HG02970 (cell line): ENCODE measurements around the gene ANAPC7.
A peak's percentile ranks its signal among the peaks of the same experiment; 100 is the strongest.
"Not testable (repeated sequence)": the region's sequence is repeated elsewhere in the genome, so short reads cannot be mapped to it uniquely, and the experiment has no call there.

ENCODE experiments used
- ATAC-seq: cut with Tn5 transposase; IDR thresholded peaks from one replicate; pipeline ENCODE4 v1.9.1; 2021; ENCODE audit warnings: mild to moderate bottlenecking, moderate library complexity, moderate number of reproducible peaks; ENCODE audit not compliant: unreplicated experiment, low FRiP score

ANAPC7 gene

DNA sequence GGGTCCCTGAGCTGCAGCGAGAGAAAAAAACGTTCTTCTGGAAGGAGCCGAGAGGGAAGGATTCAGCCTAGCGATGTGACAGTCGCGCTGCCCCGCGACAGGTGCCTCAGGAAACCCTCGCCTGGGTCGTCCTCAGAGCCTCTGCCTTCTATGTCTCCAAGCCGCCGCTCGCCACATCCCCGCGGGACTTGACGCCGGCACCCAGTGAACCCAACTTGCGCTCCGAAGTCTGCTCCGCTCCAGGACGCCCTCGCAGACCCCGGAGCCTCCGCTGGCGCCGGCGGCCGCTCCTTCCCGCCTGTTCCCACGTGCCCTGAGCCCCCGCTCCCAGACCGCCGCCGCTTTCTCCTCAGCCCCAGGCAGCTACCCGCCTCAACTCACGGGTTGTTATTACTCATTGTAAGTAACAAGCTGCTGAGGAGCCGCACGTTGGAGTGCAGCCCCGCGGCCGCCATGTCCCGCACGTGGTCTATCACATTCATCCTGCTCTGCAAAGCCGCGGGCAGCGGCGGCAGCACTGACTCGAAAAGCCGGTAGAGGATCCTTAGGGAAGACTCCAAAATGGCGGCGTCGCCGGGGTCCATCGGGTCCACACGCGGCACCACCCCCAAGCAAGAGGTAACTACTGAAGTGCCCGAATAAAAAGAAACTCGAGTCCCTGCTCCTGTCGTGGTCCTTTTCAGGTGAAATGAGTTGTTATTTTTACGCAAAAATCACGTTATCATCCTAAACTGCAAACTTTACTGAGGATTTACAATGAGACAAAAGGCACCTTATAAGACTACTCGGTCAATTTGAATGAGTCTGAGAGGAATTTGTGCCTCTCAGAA lies at the start of gene ANAPC7:
ANAPC7 (minus strand) TSS at position 563 of the 830 bp plus-strand sequence; CDS start at position 482, 81 bp downstream.
- peak; percentile 69 for ATAC-seq

DNA sequence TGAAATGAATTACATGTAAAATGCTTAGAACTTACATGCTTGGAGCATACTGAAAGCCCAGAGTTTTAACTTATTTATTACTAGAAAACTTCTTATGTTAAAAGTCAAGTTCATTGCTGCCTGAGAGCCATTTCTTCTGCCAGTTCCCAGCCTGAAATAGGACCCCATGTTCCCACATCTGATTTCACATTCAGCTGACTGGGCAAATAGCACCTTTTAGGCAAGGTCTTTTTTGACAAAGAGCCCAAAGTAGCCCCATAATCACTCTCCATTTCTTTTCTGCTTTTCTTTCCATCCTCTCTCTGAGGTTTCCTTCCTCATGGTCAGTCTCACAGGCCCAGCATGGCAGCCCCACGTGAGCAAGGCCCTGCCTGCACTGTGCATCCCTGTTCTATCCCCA lies 47.8 kb upstream of the ANAPC7 start:
- ATAC-seq = no peak

GRCh38 chr12:110449799-110450497 lies 46.4 kb upstream of the ANAPC7 start, which contains the start of gene ARPC3:
Gene ARPC3 (minus strand): TSS chr12:110450337. CDS start chr12:110450260, 77 bp downstream.
- ATAC-seq = peak; percentile 93

DNA sequence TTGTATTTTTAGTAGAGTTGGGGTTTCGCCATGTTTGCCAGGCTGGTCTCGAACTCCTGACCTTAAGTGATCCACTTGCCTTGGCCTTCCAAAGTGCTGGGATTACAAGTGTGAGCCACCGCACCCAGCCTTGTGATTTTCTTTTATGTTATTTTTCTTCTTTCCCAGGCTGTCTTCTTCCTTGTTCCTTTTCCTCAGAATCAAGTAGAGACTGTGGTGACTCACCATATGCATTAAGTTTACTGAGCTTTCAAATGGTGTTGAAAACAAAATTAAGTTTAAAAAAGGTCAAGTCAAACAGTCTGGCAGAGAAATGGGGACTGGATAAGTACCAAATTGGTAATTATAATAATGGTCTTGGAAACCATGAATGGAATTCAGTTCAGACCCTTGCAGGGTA lies 40.9 kb upstream of the ANAPC7 start:
- no peak for ATAC-seq

- ATAC-seq = no peak
These were observed 32.7 kb upstream of the ANAPC7 start for GRCh38 chr12:110436231-110436630.

DNA sequence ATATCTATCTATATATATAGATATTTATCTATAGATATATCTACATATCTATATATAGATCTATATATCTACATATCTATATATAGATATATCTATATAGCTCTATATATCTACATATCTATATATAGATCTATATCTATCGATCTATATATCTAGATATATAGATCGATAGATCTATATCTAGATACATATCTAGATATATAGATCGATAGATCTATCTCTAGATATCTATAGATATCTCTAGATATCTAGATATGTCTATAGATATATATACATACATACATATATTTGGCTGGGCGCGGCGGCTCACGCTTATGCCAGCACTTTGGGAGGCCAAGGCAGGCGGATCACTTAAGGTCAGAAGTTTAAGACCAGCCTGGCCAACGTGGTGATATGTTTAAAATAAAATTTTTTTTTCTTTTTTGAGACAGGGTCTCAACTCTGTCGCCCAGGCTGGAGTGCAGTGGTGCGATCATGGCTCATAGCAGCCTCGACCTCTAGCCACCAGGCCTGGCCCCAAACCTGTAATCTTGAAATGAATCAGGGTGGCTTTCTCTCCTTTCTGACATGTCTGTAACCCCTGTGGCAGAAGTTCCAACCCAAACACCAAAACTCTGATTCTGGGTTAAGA lies 28.6 kb upstream of the ANAPC7 start:
- ATAC-seq = no peak

GRCh38 chr12:110429676-110430075 lies 26.2 kb upstream of the ANAPC7 start:
- not testable (repeated sequence) for ATAC-seq

GRCh38 chr12:110426406-110426805 lies 22.9 kb upstream of the ANAPC7 start:
- no peak for ATAC-seq

- no peak for ATAC-seq
These were observed 20.7 kb upstream of the ANAPC7 start for GRCh38 chr12:110424237-110424636.

DNA sequence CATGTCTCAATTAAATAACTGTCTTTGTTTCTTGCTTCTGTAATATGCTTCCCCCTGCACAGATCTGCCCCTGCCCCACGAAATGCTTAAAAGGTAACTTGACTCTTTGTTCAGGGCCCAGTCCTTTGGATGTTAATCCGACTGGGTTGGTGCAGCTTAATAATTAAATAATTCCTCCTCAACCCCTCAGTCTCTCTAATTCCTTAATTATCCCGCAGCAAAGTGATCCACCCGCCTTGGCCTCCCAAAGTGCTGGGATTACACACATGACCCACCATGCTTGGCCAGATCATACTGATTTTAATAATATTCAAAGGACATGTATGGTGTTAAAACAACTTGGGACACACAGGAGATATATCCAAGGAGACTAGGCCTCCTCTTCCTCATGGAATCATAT lies 18.2 kb upstream of the ANAPC7 start:
- ATAC-seq = no peak

- no peak for ATAC-seq
These were observed 17.7 kb upstream of the ANAPC7 start for GRCh38 chr12:110421159-110421661.

- not testable (repeated sequence) for ATAC-seq
These were observed 17.1 kb upstream of the ANAPC7 start for GRCh38 chr12:110420644-110421043.

- ATAC-seq = not testable (repeated sequence)
These were observed 13.6 kb upstream of the ANAPC7 start for GRCh38 chr12:110417113-110417512.

- not testable (repeated sequence) for ATAC-seq
These were observed 6.6 kb upstream of the ANAPC7 start for GRCh38 chr12:110410086-110410485.

- ATAC-seq = not testable (repeated sequence)
These were observed 1.7 kb upstream of the ANAPC7 start for GRCh38 chr12:110405126-110405662.

DNA sequence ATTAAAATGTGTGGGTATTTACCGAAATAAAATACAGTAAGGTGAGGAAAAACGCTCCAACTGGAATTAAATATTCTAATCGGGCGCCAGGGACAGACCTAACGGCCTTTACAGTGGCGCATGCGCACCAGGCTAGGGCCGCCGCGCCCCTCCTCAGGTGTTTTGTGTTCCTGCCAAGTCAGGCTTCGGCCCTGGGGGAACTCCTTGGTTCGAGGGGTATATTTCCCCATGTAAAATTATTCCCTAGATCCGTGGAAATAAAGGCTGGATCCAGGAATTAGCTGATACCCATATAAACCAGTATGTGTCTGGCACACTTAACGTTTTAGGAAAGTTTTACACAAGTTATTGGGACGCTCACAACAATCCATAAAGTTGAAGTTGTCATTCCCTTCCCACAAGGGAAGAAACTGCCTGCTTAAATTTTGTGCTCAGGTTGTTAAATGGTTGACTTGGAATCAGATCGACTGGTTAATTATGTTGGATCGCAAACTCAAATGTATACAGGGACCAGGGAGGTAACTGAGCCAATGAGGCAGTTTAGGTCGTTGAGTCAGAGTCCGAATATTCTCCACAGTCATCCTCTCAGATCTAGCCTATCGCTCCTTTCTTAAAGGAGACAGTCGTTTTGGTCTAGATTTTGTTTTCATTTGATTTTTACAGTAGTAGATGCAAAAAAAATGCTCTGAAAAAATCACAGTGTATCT lies 621 bp upstream of the ANAPC7 start:
- peak; percentile 39 for ATAC-seq

- ATAC-seq = no peak
These were observed 20.8 kb downstream of the ANAPC7 start for GRCh38 chr12:110382683-110383082.

- ATAC-seq = no peak
These were observed 23.9 kb downstream of the ANAPC7 start for GRCh38 chr12:110379631-110380030.

GRCh38 chr12:110379197-110379596 lies 24.3 kb downstream of the ANAPC7 start:
- no peak for ATAC-seq
